ENCODE data around the gene STEAP2.
"Not testable (repeated sequence)": the region's sequence is repeated elsewhere in the genome, so short reads cannot be mapped to it uniquely, and the experiment has no call there.

Gene STEAP2

DNA sequence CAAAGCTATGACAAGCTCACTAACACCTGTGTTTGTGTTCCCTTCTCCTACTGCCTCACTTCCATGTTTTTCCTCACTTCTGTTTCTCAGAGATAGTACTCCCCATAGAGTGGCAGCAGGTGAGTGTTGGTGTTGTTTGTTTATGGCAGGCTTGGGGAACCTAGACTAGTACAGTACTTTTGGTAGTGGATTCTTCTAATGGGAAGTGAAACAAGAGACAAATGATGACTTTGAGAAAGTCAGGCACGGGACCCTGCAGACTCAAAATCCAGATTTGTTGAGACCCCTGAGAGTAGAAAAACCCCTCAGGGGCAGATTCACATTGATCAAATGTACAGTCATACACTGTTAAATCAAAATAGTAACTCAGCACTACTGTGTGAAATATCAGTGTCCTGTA, 27.0 kb downstream of the STEAP2 start:
- no peak for DNase-seq

DNA sequence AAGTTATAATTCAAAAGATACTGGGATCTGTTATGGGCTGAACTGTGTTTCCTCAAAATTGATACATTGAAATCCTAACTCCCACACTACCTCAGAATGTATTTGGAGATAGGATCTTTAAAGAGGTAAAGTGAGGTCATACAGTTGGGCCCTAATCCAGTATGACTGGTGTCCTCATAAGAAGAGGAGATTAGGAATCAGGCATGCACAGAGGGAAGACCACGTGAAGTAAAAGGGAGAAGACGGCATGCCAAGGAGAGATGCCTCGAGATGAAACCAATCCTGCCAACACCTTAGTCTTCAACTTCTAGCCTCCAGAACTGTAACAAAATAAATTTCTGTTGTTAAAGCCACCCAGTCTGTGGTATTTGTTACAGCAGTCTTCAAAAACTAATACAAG, 27.5 kb downstream of the STEAP2 start:
- DNase-seq, result no peak

DNA sequence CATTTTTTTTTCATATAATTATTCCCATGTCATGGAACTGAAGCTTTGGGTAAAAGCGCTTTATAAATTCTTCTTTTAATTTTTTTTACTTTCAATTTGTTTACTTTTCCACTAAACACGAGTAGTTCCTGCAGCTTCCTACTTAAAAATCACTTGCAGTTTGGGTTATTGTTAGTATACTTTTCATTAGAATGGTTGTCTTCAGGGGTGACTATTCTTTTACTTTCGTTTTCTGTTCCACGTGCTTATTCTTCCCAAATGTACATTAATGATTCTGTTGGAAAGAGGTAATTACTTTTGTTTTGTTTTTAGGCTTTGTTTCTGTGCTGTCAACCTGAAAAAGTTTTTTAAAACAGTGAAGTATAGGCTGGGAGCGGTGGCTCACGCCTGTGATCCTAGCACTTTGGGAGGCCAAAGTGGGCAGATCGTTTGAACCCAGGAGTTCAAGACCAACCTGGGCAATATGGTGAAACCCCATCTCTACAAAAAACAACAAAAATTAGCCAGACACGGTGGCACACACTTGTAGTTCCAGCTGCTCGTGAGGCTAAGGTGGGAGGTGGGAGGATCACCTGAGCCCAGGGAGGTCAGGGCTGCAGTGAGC, 28.2 kb downstream of the STEAP2 start:
- no peak for DNase-seq

DNA sequence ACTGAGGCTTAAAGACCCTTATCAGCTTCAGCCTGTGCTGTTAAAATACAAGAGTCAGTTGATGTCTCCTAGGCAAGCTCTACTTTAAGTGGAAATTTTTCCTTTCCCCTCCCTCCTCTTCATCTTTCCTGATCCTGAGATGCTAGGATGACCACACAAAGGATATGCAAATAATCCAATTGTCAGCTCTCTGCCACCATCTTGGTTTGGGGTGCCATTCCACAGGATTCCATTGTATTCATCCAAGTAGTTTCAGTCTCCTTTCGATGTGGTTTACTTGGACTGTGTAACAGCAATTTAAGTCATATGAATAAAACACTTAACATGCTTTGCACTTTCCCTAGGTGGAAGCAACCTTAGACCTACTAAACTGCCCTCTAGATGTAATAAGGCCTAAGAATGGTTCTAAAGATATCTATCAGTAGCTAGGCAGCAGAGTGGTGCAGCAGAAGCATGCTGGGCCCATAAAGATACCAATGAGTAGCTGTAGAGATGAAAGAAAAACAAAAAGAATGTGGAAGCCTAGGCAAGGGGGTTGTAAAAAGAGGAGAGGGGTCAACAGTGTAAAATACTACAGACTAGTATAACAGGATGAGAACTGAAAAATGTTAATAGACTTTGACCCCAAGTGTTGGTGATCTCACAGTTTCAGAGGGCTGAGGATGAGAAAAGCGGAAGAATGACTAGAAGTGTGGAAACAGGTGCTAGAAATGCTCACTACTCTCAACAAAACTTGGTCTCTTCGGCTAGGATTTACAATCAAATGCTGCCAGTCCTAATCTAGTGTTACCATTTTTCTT, 31.0 kb downstream of the STEAP2 start:
- no peak for DNase-seq

DNA sequence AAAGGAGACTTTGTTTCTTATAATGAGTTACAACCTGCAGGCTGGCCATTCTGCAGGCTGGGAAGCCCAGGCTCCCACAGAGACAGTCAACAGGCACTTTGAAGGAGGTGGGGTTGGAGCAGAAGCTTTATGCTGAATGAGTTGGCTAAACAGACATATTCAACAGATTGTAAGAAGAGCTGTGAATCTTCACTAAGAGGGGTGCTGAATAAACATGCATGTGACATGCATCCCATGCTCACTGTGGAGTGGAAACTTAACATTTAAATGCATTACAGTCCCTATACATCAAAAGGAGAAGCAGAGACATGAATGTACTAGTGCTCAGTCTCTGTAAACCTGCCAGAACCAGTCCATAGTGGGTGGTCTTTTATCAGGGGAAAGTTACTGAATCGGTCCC, 32.0 kb downstream of the STEAP2 start:
- no peak for DNase-seq

DNA sequence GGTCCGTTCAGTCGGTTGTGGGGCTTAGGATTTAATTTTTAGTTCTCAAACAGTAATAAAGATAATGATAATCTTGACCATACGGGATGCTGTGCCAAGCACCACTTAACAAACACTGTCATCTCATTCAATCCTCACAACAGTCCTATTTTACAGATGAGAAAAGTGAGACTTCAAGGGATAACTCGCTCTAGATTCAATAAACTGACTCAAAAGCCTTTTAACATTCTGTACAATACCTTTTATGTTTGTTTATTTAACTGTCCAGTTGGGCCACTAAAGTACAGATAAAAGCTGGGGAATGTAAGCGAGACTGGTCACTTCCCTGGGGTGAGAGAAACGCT, 33.0 kb downstream of the STEAP2 start:
- DNase-seq, result no peak

DNA sequence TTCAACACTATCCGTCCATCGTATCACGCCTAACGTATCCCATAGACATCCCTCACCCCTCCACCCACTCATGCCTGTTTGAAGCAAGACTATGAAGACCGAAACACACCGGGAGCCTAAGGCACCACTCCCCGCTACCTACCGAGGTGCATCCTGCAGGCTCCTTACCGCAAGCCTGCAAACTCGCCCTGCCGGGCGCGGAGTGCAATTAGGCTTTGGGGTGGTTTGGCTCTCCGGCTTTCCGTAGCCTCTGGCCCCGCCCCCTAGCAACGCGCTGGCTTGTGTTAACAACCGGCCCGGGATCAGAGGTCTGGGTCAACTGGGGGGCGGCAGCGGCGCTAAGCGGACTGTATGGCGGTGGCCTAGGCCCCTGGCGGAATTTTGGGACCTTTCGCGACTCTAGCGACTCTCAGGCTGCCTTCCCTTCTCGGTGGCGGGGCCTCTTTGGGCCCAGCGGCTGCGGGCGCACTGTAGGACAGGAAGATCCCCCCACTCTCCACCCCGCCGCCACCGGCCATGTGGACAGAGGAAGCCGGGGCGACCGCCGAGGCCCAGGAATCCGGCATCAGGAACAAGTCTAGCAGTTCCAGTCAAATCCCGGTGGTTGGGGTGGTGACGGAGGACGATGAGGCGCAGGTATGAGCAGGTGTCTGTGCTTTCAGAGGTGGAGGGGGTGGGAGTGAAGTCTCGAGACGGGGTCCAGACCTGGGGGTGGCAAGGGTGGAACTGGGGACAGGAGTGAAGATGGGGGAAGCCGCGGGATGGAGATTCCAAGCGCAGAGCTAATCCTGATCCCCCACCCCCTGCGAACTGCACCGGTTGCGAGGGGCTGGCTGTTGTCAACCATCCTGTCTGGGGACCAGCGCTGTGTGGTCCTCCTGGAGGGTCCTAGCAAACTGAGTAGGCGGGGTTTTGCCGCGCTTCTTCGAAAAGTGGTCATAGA, 33.6 kb downstream of the STEAP2 start, which contains the start of gene CFAP69:
Gene CFAP69 (plus strand): TSS at position 266 of the 943 bp plus-strand sequence. CDS start 251 bp downstream, at position 517.
- DNase-seq, result peak; percentile 20

DNA sequence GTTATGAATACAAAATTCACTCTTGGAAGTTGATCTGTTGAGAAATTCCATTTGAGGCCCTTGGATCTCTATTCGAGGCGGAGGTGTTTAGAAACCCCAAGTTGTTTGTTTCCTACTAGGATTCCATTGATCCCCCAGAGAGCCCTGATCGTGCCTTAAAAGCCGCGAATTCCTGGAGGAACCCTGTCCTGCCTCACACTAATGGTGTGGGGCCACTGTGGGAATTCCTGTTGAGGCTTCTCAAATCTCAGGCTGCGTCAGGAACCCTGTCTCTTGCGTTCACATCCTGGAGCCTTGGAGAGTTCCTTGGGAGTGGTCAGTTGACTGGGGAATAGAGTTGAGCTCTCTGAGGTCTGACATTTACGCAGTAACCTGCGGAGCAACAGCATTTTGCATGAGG, 34.6 kb downstream of the STEAP2 start:
- DNase-seq, result no peak

DNA sequence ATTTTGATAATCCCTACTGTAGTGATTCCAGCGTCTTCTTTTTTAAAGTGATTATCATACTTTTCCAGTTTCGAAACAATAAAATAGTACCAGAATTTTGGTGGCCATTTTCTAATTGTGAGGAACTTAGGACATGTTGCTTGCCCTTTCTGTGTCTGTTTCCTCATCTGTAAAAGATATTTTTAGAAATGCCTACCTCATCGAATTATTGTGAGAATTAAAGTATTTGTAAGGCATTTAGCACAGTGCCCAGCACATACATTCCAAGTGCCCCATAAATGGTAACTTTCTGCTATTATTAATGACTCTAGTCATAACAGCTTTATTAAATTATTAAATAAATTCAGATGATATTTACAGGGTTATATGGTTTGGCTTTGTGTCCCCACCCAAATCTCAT, 37.2 kb downstream of the STEAP2 start:
- DNase-seq, result no peak

DNA sequence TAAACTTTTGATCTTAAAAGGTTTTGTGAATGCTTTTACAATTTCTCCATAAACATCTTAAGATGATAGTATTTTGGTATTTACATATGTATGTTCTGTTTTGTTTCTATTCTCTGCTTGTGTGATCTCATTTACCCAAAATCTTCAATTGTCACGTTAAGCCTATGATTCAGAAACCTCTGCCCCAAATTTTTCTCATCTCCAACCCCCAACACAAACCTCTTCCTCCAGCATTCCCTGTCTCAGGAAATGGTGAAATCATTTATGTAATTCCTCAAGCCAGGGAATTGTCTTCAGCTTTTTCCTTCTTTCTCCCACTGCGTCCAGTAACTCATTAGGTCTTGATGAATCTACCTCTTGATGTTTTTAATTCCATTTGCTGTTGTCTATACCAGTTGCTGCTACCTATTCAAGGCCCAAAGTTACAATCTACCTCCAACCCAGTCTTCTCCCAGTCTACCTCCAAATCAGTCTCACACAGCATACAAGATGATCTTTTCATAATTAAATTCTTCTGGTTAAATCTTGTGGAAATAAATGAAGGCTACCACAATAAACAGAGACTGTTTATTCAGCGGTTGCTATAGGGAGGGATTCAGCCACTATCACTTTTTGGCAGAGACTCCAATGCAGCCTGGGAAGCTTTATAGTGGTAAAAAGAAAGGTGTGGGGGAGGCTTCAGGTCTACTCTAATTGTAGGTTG, 39.2 kb downstream of the STEAP2 start:
- no peak for DNase-seq

DNA sequence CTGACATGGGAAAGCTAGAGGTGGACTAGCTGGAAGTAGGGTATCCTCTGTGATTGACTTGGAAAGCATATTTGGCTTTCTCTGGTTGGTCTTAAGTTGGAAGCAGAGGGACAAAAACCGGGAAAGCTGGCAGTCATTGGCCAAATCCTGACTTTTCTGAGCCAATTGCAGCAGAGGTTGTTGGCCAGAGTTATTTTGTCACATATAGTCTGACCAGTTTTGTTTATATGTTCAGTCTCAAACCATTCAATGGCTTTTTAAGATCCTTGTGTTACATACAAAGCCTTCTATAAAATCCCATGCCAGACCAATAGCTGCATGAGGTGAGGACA, 39.7 kb downstream of the STEAP2 start:
- DNase-seq, result no peak

DNA sequence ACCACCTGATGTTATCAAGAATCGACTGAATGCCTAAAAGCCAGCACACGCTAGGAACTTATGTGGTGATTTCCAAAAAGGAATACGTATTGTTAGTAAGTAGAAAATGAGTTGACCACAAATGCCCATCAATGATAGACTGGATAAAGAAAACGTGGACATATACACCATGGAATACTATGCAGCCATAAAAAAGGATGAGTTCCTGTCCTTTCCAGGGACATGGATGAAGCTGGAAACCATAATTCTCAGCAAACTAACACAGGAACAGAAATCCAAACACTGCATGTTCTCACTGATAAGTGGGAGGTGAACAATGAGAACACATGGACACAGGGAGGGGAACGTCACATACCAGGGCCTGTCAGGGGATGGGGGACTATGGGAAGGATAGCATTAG, 44.5 kb downstream of the STEAP2 start:
- not testable (repeated sequence) for DNase-seq

DNA sequence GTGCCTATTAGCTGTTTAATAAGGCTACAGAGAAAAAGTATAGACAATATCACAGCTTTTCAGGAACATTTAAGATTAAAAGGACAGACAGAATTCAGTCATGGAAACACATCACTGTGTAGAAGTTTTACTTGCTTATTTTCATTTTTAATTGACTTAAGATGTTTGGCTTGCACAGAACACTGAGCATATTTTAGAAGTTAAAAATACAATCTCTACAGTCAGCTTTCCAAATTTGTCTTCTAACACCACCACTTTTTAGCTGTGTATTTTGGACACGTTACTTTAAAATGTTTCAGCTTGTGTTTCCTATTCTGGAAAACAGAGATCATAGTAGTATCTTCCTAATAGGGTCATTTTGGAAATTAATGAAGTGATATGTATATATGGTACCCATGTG, 45.2 kb downstream of the STEAP2 start:
- DNase-seq, result no peak

DNA sequence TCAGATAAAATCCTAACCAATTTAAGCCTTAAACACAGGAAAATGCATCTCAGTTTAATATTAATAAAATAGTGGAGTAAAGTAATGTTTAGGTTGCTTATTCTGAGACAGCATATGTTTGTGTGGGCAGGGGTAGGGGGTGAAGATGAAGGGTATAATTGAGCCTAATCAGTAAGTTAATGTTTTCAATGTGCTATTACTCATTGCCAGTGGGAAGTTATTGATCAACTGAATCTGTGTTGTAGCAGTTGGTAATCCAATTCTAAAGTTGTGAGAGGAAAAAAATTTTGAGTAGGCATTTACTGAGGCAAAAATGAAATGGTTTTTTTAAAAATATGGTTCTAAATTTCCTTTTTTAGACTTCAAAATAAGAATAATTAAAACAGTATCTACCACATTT, 49.9 kb downstream of the STEAP2 start:
- DNase-seq, result no peak

DNA sequence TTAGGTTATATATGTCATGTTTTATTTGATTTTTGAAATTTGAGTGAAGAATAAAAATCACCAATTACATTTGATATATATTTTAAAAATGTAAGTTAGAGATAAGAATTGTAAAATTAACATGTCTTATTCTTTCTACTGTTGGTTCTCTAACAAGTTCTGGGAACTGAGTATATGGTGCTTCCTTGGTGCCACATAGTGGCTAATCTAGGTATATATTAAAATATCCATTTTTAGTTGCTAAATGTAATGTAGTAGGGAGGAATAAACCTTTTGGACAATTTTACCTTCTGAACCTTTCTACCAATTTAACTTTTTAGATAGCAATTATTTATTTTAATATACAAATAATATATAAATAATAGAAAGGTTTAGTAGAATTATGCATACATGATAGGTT, 50.9 kb downstream of the STEAP2 start:
- DNase-seq, result peak; percentile 48

DNA sequence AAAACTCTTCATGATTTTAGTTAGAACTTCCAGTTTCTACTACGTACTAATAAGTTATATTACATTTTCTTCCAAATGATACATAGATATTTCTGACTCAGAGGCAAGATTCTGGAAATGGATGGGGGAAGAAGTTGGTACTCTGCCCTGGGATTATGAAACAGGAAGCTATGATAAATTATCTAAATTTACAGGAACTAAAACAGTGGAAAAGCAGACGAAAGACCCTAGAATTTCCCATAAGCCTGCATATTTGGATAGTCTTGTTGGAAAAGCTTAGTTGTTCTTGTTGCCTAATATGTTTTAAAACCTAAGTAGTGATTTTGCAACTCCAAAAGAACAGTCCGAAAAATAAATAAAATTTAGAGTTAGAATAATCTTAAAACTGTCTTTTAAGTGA, 55.3 kb downstream of the STEAP2 start:
- no peak for DNase-seq

DNA sequence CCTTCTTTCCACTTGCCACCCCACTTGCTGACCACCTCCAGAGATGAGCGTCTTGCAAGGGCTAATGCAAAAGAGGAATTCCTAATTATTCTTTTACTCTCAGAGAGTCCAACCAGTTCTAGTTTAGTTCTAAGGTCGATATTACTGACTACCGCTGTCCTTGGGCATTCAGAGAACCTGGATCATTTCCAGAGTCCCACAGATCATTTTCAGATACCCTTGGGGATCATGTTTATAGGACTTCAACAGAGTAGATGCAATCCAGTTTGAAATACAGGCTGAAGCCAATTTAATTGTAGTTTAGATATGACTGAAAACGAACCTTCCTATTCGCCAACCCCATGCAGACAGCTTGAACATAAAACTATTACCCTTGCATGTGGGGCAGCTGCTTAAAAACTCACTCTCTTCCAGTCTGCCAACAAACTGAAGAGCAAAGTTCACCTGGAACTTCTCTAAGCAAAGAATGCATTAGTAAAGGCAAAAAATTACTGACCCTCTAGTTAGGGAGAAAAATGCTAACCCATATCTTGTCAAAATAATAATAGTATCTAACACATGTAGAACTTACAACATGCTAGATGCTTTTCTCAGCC, 55.8 kb downstream of the STEAP2 start:
- DNase-seq, result no peak

DNA sequence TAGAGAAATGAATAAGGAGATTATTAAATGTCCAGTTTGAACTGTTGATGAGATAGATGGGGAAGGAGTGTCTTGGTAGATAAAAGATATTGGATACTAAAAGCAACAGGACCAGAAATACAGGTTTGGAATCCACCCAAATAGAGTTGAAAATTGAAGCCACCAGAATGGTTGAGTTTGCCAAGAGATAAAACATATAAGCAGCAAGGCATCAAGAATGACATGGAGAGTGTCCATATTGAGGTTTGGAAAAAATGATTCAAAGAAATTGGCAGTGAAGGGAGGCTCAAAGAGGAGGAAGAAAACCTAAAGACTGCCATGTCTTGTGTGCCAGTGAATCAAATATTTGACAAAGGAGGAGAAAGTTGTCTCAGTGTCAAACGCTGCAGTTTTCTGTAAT, 57.6 kb downstream of the STEAP2 start:
- DNase-seq, result no peak

DNA sequence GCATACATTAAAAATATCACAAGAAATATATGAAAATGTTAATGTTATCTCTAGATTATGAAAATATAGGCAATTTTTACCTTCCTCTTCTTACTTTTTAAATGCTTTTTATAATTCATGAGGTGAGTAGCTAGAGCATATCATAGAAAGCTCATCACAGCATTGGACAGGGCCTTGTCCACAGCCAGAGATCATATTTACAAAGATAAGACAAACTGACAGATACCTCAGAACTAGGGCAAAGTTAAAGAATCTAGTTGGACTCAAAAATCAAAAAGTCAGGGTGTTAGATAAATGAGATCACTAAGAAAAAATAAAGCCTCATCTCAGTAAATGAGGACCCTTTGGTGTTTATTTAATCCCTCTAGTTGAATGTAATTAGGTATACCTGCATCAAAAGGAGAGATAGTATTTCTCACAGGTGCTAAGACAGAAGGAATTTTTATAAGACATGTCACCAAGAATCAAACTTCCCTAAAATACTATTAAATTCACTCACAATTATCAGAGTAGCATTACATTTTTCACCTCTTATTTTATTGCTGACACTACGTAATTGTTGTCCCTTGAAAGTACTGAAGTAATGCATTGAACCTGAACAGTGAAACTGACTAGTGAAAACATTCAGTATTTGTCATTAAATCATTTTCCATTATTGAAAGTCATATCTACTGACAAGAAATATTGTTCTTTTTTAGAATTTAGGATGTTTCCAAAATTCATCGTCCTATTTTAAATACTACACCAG, 59.1 kb downstream of the STEAP2 start:
- DNase-seq, result no peak

DNA sequence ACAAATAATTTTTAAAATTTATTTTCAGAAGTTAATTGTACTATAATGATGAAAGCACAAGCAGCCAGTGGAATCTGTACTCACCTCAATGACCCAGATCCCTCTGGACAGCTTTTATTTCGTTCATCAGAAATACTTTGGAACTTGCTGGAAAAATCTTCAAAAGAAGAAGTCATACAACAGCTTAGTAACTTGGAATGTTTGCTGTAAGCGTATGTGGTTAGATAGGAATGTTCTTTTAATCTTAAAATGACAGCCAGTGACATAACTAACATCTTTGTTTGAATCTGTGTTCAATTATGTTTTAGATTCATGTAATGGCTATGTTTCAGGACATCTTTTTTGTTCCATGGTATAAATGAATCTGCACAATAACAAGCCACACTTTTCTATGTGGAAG, 60.2 kb downstream of the STEAP2 start:
- DNase-seq, result no peak

DNA sequence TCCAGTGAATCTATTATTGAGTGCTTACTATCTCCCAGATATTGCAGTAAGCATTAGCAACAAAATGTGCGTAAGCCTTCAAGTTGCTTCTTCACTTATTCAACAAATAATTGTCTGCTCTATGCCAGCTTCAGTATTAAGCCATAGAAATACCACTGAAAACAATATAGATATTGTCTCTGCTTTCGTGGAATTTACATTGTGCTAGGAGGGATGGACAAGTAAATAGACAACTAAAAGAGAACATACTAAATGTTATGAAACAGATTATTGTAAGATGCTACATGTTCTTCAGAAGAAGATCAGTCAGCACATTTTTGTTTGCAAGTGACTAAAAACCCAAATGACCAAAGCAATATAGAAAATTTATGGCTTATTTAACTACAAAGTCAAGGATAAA, 60.7 kb downstream of the STEAP2 start:
- no peak for DNase-seq

DNA sequence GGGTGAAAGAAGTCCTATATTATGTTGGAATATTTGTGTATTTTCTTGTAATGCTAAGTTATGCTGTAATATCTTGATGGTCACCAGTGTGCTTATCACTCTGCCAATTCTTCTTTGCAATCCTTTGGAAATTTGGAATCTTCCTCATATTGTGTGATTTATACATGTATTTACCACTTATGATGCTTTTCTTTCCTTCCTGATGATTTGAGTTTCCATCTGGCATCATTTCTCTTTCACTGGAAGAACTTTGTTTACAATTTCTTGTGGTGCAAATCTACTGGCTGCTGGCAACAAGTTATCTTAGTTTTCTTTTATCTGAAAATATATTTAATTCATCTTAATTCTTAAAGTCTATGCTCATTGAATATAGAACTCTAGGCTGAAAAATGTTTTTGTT, 62.6 kb downstream of the STEAP2 start:
- DNase-seq, result no peak
